Measurements from ENCODE around the gene NRP1.

DNA sequence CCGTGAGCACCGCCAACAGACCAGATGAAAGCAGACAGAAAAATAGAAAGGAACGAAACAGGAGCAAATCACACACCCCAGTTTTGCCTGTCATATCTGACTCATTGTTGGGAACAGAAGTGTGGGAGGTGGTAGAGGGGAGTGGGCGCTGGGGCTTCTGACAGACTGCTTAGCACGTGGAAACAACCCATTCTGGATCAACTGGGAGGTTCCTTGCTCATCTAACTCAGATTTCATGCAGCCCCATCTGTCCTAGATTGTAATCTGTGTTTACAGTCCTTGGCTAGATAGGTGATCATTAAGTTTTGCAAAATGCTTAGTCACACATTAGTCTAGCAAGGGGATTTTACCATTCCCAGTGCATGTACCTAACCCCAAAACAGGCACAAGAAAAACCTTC lies 154.1 kb downstream of the NRP1 start:
- TF ChIP-seq EGR1 (IDR thresholded peaks at IDR 0.05; ENCODE audit: low read depth in 2 of 2) (no peak), JUND (IDR thresholded peaks at IDR 0.05) (no peak), GABPA (IDR thresholded peaks at IDR 0.05 in 1 of 2, conservative IDR thresholded peaks at IDR 0.05 in 1 of 2) (no peak), YY1 (IDR thresholded peaks at IDR 0.05) (no peak), HNF4A (conservative IDR thresholded peaks at IDR 0.05) (peak in 1 of 2 donors; percentile 33), SP1 (IDR thresholded peaks at IDR 0.05) (no peak), FOXA1 (IDR thresholded peaks at IDR 0.05) (no peak), RAD21 (IDR thresholded peaks at IDR 0.05) (no peak)
- TF ChIP-seq, protein P1, sequence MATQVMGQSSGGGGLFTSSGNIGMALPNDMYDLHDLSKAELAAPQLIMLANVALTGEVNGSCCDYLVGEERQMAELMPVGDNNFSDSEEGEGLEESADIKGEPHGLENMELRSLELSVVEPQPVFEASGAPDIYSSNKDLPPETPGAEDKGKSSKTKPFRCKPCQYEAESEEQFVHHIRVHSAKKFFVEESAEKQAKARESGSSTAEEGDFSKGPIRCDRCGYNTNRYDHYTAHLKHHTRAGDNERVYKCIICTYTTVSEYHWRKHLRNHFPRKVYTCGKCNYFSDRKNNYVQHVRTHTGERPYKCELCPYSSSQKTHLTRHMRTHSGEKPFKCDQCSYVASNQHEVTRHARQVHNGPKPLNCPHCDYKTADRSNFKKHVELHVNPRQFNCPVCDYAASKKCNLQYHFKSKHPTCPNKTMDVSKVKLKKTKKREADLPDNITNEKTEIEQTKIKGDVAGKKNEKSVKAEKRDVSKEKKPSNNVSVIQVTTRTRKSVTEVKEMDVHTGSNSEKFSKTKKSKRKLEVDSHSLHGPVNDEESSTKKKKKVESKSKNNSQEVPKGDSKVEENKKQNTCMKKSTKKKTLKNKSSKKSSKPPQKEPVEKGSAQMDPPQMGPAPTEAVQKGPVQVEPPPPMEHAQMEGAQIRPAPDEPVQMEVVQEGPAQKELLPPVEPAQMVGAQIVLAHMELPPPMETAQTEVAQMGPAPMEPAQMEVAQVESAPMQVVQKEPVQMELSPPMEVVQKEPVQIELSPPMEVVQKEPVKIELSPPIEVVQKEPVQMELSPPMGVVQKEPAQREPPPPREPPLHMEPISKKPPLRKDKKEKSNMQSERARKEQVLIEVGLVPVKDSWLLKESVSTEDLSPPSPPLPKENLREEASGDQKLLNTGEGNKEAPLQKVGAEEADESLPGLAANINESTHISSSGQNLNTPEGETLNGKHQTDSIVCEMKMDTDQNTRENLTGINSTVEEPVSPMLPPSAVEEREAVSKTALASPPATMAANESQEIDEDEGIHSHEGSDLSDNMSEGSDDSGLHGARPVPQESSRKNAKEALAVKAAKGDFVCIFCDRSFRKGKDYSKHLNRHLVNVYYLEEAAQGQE (IDR thresholded peaks at IDR 0.05), result no peak
- TF ChIP-seq, protein P2, sequence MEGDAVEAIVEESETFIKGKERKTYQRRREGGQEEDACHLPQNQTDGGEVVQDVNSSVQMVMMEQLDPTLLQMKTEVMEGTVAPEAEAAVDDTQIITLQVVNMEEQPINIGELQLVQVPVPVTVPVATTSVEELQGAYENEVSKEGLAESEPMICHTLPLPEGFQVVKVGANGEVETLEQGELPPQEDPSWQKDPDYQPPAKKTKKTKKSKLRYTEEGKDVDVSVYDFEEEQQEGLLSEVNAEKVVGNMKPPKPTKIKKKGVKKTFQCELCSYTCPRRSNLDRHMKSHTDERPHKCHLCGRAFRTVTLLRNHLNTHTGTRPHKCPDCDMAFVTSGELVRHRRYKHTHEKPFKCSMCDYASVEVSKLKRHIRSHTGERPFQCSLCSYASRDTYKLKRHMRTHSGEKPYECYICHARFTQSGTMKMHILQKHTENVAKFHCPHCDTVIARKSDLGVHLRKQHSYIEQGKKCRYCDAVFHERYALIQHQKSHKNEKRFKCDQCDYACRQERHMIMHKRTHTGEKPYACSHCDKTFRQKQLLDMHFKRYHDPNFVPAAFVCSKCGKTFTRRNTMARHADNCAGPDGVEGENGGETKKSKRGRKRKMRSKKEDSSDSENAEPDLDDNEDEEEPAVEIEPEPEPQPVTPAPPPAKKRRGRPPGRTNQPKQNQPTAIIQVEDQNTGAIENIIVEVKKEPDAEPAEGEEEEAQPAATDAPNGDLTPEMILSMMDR (IDR thresholded peaks at IDR 0.05; ENCODE audit: low read depth, low read length, missing input control), result no peak
- TF ChIP-seq, protein P3, sequence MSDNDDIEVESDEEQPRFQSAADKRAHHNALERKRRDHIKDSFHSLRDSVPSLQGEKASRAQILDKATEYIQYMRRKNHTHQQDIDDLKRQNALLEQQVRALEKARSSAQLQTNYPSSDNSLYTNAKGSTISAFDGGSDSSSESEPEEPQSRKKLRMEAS (IDR thresholded peaks at IDR 0.05), result peak; percentile 21
- TF ChIP-seq, protein P4, sequence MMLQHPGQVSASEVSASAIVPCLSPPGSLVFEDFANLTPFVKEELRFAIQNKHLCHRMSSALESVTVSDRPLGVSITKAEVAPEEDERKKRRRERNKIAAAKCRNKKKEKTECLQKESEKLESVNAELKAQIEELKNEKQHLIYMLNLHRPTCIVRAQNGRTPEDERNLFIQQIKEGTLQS (IDR thresholded peaks at IDR 0.05), result no peak
